Activated gamma-delta T cell (primary cell): ENCODE results near the gene PARP3.

Source experiments
- DNase-seq: peaks from one replicate; lab custom pipeline; 2025; lab: John Stamatoyannopoulos, UW

PARP3 gene

DNA sequence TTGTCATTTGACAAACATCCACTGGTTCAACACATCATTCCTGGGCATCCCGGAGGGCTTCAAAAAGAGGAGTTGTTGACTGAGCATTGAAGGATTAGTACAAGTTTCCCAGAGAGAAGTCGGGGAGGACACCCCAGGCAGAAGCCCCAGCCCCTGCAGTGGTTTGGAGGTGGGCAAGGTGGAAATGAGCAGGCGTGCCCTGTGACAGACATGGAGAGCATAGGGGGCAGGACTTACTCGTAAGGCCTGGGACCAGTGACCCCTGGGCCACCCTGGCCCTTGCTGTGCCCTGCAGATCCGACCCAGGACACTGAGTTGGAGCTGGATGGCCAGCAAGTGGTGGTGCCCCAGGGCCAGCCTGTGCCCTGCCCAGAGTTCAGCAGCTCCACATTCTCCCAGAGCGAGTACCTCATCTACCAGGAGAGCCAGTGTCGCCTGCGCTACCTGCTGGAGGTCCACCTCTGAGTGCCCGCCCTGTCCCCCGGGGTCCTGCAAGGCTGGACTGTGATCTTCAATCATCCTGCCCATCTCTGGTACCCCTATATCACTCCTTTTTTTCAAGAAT, 5.9 kb downstream of the PARP3 start:
- DNase-seq: no peak

DNA sequence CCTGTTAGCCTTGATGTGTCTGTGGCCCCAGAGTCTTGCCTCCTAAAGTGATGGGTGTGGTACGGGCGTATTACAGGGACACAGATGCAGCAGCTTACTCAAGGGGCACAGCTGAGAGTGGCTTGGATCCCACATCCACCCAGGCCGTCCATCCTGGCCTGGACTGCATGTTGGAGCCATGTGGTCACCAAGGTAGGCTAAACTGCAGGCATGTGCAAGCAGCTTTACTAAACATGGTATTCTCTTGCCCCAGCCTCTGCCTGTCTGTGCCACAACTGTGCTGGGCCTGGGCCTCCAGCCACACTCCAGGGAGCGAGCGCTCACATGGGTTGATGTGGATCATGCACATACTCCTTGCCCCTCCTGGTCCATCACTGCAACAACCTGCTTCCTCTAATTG, 7.0 kb downstream of the PARP3 start:
- DNase-seq: no peak

- DNase-seq: no peak
These were observed 8.7 kb downstream of the PARP3 start for GRCh38 chr3:51950899-51951298.

DNA sequence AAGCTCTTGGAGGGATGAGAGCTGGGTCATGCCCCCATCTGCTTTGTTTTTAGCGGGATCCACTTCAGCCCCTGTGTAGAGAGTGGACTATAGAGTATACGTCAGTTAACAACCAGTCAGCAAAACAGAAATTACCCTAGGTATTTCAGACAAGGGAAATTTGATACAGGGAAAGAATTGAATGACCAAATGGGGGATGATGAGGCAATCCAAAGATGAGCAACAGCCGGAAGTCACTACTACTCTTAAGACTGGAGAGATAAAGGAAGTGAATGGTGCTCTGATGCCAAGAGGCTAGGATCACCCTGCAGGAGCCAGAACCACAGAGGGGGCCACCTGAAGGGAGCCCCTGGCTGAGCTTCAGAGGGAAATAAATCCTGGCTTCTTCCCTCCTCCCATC, 11.3 kb downstream of the PARP3 start:
- no peak for DNase-seq

- no peak for DNase-seq
These were observed 11.9 kb downstream of the PARP3 start for GRCh38 chr3:51954105-51954504.

- no peak for DNase-seq
These were observed 12.6 kb downstream of the PARP3 start for GRCh38 chr3:51954713-51955112.

DNA sequence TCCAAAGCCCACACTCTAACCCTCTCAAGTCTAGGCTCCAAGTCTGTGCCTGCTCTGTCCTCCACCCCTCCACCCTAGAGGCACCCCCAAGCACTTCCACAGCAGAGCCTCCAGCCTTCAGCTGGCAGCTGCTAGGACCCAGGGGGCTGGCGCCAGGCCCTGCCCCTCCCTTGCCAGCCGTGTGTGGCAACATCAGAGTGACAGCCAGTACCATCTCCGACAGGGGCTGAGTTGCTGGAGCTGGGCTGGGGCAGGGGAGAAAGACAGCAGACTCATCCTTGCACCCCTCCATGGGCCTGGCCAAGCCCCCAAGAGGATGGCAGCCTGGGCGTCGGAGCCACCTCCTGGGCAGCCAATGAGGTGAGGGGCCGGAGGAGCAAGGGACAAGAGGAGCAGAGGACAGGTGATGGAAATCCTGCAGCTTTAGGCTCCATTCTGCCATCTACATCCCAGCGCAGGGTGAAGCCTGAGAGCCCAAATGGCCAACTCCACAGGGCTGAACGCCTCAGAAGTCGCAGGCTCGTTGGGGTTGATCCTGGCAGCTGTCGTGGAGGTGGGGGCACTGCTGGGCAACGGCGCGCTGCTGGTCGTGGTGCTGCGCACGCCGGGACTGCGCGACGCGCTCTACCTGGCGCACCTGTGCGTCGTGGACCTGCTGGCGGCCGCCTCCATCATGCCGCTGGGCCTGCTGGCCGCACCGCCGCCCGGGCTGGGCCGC, 13.2 kb downstream of the PARP3 start, which contains the start of gene GPR62:
Gene GPR62 (plus strand): TSS at position 207 of the 718 bp plus-strand sequence. CDS start 272 bp downstream, at position 479.
- DNase-seq: no peak

DNA sequence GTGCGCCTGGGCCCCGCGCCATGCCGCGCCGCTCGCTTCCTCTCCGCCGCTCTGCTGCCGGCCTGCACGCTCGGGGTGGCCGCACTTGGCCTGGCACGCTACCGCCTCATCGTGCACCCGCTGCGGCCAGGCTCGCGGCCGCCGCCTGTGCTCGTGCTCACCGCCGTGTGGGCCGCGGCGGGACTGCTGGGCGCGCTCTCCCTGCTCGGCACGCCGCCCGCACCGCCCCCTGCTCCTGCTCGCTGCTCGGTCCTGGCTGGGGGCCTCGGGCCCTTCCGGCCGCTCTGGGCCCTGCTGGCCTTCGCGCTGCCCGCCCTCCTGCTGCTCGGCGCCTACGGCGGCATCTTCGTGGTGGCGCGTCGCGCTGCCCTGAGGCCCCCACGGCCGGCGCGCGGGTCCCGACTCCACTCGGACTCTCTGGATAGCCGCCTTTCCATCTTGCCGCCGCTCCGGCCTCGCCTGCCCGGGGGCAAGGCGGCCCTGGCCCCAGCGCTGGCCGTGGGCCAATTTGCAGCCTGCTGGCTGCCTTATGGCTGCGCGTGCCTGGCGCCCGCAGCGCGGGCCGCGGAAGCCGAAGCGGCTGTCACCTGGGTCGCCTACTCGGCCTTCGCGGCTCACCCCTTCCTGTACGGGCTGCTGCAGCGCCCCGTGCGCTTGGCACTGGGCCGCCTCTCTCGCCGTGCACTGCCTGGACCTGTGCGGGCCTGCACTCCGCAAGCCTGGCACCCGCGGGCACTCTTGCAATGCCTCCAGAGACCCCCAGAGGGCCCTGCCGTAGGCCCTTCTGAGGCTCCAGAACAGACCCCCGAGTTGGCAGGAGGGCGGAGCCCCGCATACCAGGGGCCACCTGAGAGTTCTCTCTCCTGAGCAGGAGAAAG, 14.0 kb downstream of the PARP3 start:
- DNase-seq: peak; percentile 28

DNA sequence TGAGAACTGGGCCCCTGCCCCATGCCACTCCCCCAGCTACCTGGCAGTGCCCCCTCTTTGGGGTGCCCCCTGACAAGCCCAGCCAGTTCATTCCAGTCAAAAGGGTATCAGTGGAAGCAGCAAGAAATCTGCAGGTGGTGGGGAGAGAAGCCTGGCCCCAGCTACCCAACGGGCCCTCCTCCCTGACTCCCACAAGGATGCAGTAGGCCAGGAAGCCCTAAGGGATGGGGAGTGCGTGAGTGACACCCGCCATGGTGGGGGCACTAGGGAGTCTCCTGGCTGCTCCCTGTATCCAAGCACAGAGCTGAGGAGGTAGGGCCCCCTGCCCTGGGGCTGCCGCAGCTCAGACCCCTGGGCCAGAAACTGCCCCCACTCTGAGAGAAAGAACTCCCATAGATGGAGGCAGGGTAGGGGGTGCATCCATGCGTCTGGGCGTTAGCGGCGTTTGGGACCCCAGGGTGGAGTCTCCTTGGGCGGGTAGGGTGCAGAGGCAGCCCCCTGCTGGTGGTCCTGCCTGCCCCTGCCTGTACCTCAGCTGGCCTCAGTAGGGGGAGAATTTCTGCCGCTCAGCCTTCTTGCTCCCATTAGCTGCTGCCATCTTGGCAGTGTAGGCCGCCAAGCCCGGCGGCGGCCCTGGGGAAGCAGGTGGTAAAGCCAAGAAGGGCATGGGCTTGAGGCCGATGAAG, 15.5 kb downstream of the PARP3 start:
- DNase-seq: no peak

GRCh38 chr3:51958603-51959521, 16.7 kb downstream of the PARP3 start:
- DNase-seq: no peak

DNA sequence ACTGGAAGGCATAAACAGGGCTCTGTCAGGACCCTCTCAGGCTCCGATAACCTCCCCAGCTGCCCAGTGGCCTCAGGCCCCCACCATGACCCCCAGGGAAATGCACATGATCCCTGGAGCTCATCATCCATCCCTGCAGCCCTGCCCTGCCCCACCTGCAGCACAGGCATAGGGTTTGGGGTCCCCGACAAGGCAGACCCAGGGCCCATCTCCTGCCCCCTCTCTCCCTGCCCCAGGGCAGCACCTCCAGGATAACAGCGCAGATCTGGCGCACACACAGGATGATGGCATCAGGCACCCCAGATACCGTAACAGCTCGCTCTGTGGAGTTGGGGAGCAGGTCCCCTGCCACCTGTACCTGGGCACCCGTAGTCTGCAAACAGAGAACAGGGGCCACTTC, 17.5 kb downstream of the PARP3 start:
- DNase-seq: no peak

DNA sequence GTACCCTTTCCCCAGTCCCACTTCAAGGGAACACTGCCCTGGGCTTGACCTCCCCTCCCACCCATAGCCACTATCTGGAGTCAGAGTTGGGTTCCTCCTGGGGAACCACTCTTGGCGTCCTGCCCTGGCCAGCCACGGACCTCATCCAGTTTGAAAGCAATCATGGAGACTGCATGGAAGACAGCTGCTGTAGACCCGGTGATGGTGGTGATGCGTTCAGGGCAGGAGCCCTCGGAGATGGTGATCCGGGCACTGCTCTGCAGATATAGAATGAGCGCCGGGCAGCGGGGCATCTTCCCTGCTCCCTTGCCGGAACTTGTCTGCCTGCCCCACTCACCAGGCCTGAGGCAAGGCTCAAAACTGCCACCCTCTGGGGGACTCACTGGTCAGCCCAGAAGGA, 18.2 kb downstream of the PARP3 start:
- DNase-seq: no peak

- DNase-seq: no peak
These were observed 18.8 kb downstream of the PARP3 start for GRCh38 chr3:51961011-51961410.

- DNase-seq: no peak
These were observed 19.7 kb downstream of the PARP3 start for GRCh38 chr3:51961602-51962569.

DNA sequence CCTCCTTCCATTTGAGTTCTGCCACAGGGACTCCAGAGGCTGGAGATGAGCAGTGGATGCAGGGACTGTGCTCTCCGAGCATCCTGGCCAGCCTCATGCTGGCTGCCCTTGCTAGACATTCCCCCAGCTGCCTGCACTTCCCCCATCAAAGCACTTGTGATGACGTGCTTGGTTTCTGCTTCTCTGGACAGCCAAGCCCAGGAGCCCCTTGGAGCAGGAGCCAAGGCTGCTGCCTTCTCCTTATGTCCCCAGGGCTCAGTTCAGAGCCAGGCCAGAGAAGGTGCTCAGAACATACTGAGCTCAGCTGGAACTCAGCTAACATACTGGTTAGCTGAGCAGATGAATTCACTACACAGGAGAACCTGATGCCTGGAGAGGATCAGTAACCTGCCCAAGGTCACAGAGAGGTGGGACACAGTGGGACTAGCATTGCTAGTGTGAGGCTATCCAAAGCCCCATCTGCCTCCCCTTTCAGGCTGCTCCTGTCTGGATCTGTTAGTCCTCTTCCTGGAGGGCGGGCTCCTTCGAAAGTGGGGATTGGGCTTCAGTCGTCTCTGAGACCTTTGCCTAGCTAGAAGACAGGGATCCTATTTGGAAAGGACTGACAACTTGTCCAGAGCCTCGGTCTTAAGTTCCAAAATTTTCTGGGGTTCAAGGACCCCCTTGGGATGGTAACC, 20.8 kb downstream of the PARP3 start:
- no peak for DNase-seq

DNA sequence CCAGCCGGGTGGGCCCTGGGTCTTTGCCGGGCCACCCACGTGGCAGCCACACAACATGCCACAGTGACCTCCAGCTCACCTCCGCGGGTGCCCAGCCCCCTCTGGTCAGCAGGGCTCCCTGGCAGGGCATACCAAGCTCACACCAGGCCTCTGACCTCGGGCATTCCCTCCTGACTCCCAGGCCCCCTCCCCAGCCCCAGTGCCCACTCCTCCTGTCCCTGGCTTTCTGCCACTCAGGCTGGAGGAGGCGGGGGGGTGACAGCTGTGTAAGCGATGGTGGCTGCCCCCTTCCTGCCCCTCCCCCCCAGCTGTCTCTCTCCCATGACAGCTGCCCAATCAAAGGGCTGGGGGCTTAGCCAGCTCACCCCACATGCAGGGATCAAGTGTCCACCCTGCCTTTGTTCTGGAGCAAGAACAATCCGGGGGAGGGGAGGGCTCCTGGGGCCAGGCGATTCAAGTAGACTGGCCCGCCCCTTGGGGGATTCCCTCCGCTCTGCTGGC, 21.8 kb downstream of the PARP3 start:
- DNase-seq: no peak

GRCh38 chr3:51964521-51964920, 22.4 kb downstream of the PARP3 start:
- no peak for DNase-seq

GRCh38 chr3:51966016-51966415, 23.9 kb downstream of the PARP3 start:
- DNase-seq: no peak

DNA sequence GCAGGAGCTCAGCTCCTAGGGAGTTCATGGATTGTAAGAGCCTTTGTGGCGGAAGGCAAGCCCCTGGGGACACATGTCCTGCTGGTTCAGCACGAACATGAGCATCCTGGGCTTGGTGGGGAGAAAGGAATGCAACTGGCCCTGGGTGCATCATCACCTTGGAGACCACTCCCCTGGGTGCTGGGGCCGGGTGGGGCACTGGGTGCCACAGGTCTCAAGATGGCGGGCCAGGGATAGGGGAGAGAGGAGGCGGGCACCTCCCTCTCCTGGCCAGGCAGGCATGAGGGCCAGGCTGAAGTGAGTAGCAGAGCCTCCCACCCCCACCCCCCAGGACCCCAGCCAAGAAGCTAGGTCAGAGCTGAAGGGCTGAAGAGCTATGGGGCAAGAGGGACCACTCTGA, 24.3 kb downstream of the PARP3 start:
- no peak for DNase-seq
